Karpas-422 (cell line): Measurements from ENCODE around the gene LGALS12. TPM values are rescaled to one million over a fixed set of nuclear protein-coding genes. Genes with fewer than 3 reads are reported as not detected.
"Not testable (repeated sequence)": the region's sequence is repeated elsewhere in the genome, so short reads cannot be mapped to it uniquely, and the experiment has no call there.

Experiments
- DNase-seq: peaks from one replicate; pipeline ENCODE4 v3.0.0-alpha.2; 2015
- H2AFZ ChIP-seq: fragments of 200-600 bp; sonication (generic); 2 replicates; pipeline ENCODE4 v1.6.1; 2014; ENCODE audit warnings: antibody characterized with exemption, low read length, mixed read lengths
- H3K27ac ChIP-seq: fragments of 200-600 bp; sonication (generic); 2 replicates; pipeline ENCODE4 v1.5.1; 2014; ENCODE audit warnings: mild to moderate bottlenecking, low read length, moderate library complexity
- H3K27me3 ChIP-seq: fragments of 200-600 bp; sonication (generic); 2 replicates; pipeline ENCODE4 v1.6.1; 2014; ENCODE audit warnings: low read length, mixed read lengths
- H3K36me3 ChIP-seq: fragments of 200-600 bp; sonication (generic); 2 replicates; pipeline ENCODE4 v1.6.1; 2014; ENCODE audit warnings: low read length, mixed read lengths; ENCODE audit not compliant: insufficient read depth
- H3K4me1 ChIP-seq: fragments of 200-600 bp; sonication (generic); 2 replicates; pipeline ENCODE4 v1.6.1; 2014; ENCODE audit warnings: mild to moderate bottlenecking, low read length, mixed read lengths
- H3K4me2 ChIP-seq: fragments of 200-600 bp; sonication (generic); 2 replicates; pipeline ENCODE4 v1.6.1; 2014; ENCODE audit warnings: low read length, low read depth, mild to moderate bottlenecking; ENCODE audit not compliant: poor library complexity, severe bottlenecking
- H3K4me3 ChIP-seq: fragments of 200-600 bp; sonication (generic); 2 replicates; pipeline ENCODE4 v1.5.1; 2014; ENCODE audit warnings: mild to moderate bottlenecking, antibody characterized with exemption, low read length, mixed read lengths
- H3K79me2 ChIP-seq: fragments of 200-600 bp; sonication (generic); 2 replicates; pipeline ENCODE4 v1.6.1; 2014; ENCODE audit warnings: mild to moderate bottlenecking, low read length, mixed read lengths
- H3K9ac ChIP-seq: fragments of 200-600 bp; sonication (generic); 2 replicates; pipeline ENCODE4 v1.6.0; 2014; ENCODE audit warnings: low read length
- H3K9me2 ChIP-seq: fragments of 200-600 bp; sonication (generic), shearing (Covaris generic); replicated peaks from 2 replicates; pipeline ENCODE4 v1.6.0; 2014; ENCODE audit warnings: mild to moderate bottlenecking, low read length, moderate library complexity; ENCODE audit not compliant: insufficient read depth
- H3K9me3 ChIP-seq: fragments of 300-700, 200-600 bp; sonication (generic); 2 replicates; pipeline ENCODE4 v1.6.1; 2014; ENCODE audit warnings: low read length, mixed read lengths
- H4K20me1 ChIP-seq: fragments of 200-600 bp; sonication (generic); 2 replicates; pipeline ENCODE4 v1.6.1; 2014; ENCODE audit warnings: mild to moderate bottlenecking, antibody characterized with exemption, low read length, low read depth; ENCODE audit not compliant: insufficient read depth
- total RNA-seq: library from RNA; depleted of rRNA; stranded (reverse); fragments of >200 nt; shearing (Covaris generic); gene quantifications from 2 replicates; pipeline ENCODE4 v1.2.3, GENCODE V29; 2014; ENCODE audit warnings: low replicate concordance

LGALS12 gene
- total RNA-seq, 1 experiment from 2014 or later: not detected

DNA sequence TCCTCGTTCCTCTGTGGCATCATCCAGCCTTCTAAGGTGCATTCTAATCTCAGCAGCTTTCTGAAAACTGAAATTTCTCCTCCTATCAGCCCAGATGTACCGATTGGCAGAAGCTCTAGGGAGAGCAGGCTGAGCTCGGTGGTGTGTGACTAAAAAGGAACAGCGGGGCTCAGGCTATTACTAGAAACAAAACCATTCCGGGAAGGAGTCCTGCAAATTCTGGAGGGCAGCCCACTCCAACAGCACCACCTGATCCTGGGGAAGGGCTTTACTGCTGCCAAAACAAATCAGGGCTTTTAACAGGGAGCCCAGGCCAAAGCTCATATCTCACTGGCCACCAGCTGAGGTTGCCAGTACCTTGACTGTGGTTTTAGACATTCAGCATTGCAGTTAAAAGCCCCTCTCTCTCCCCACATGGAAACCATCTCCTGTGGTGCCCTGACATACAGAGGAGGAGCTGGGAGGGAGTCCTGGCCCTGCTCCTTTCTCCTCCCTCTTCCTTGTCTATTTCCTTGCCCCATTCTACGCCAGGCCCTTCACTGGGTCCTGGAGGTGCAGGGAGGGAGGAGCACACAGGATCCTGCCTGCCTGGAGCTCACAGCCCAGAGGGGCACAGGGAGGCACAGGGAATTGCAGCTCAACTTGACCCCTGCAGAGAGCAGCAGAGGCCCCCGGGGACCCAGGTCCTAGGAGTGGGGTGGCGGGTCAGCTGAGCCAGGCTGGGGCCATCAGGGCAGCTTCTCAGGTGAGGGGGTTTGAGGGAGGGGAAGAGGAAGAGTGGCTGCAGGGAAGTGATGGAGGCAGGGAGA is 31.6 kb downstream of the LGALS12 start:
- Histone ChIP-seq H3K9me2 (no peaks in the 10 kb centered on the region), H3K4me2 (no peak overlapping the region), H3K79me2 (no peaks in the 10 kb centered on the region), H3K36me3 (no peaks in the 10 kb centered on the region), H3K4me1 (peaks cover 5% of the 10 kb centered on the region), H3K9ac (no peak overlapping the region), H3K4me3 (no peak overlapping the region), H3K27me3 (no peaks in the 10 kb centered on the region), H4K20me1 (no peaks in the 10 kb centered on the region), H3K9me3 (no peaks in the 10 kb centered on the region), H2AFZ (no peak overlapping the region), H3K27ac (no peak overlapping the region)
- no peak for DNase-seq

DNA sequence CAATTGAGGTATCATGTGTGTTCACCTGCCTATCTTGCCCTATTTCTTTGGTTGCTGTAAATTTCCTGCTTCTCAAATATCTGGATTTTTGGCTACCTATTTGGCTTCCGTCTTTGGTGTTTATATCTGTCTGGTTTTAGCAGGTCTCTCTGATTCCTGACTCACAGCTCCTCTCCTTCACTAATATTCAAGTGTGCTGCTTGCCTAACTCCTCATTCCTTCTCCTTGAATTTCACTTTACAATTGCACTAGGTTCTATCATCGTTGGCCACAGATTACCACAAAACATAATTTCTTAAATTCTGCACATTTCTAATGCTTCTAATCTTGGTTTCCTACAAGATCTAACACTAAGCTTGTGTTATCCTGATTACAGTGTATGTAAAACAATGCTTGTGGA is 36.6 kb downstream of the LGALS12 start:
- H3K9ac ChIP-seq, H3K27ac ChIP-seq, H3K79me2 ChIP-seq, DNase-seq, H2AFZ ChIP-seq, H3K9me3 ChIP-seq, H4K20me1 ChIP-seq, H3K27me3 ChIP-seq, H3K36me3 ChIP-seq, H3K9me2 ChIP-seq, H3K4me3 ChIP-seq, H3K4me1 ChIP-seq, H3K4me2 ChIP-seq: not testable (repeated sequence)

DNA sequence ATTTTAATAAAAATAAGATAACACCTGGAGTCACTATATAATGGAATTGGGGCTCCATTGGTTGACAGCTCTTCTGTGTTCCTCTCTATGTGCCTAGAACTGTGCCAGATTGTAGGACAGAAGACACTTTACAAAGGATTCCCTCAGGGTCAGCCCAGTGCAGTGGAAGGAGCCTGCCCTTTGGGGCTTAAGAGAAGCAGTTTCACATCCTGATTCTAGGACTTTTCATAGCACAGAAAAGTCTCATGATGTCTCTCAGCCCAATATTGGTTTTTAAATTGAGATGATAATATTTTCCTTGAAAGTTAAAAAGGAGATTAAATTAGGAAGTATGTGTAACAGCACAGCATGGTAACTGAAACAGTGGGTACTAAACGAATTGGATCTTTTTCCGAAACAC is 37.8 kb downstream of the LGALS12 start:
- Histone ChIP-seq H3K36me3 (no peaks in the 10 kb centered on the region), H3K9me3 (no peaks in the 10 kb centered on the region), H2AFZ (no peak overlapping the region), H3K79me2 (no peaks in the 10 kb centered on the region), H3K9ac (no peak overlapping the region), H3K4me3 (no peak overlapping the region), H3K4me2 (no peak overlapping the region), H3K27me3 (no peaks in the 10 kb centered on the region), H3K9me2 (no peaks in the 10 kb centered on the region), H3K4me1 (peaks cover 9% of the 10 kb centered on the region), H4K20me1 (no peaks in the 10 kb centered on the region), H3K27ac (no peak overlapping the region)
- peak; percentile 47 for DNase-seq

DNA sequence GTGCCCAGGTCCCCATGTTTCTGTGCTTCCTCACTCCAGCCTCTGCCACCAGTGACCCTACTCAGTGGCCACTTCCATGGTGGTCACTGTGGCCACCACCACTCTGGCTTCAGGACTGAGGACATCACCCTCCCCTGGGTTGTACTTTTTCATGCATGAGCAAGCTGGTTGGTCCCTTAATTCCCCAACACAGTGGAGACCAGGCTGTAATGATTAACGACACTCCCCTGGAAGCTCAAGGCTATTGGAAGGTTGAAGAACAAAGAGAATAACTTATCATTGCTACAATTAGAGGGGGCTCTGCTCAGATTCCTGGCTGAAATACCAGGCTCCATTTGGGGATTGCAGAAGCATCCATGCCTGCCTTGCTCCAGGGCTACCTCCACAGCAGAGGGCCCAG is 41.2 kb downstream of the LGALS12 start:
- Histone ChIP-seq H2AFZ (no peak overlapping the region), H3K4me2 (no peak overlapping the region), H3K9me2 (no peaks in the 10 kb centered on the region), H3K4me1 (peaks cover 9% of the 10 kb centered on the region), H3K79me2 (no peaks in the 10 kb centered on the region), H3K27me3 (no peaks in the 10 kb centered on the region), H3K4me3 (no peak overlapping the region), H3K9ac (no peak overlapping the region), H3K9me3 (no peaks in the 10 kb centered on the region), H3K36me3 (no peaks in the 10 kb centered on the region), H3K27ac (no peak overlapping the region), H4K20me1 (no peaks in the 10 kb centered on the region)
- DNase-seq: no peak

DNA sequence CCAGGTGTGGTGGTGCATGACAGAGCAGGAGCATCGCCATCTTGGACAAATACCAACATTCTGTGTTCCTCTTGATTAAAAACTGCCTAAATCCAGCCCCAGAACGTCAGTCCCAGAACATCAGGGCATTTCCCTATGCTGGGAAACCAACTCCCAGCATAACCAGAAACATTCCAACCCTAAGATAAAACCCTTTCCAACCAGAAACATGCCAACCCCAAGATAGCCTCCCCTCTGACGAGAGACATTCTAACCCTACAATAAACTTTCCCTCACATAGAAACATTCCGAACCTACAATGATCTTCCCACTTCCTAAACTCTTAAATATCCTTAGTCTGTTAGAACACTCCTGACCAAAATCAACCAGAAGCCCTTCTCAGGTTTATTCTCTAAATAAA is 42.3 kb downstream of the LGALS12 start:
- Histone ChIP-seq H3K27me3 (no peaks in the 10 kb centered on the region), H3K9me3 (no peaks in the 10 kb centered on the region), H3K4me2 (no peak overlapping the region), H3K9ac (no peak overlapping the region), H3K9me2 (no peaks in the 10 kb centered on the region), H4K20me1 (no peaks in the 10 kb centered on the region), H2AFZ (no peak overlapping the region), H3K36me3 (no peaks in the 10 kb centered on the region), H3K4me3 (no peak overlapping the region), H3K27ac (no peak overlapping the region), H3K4me1 (peaks cover 8% of the 10 kb centered on the region), H3K79me2 (no peaks in the 10 kb centered on the region)
- no peak for DNase-seq

DNA sequence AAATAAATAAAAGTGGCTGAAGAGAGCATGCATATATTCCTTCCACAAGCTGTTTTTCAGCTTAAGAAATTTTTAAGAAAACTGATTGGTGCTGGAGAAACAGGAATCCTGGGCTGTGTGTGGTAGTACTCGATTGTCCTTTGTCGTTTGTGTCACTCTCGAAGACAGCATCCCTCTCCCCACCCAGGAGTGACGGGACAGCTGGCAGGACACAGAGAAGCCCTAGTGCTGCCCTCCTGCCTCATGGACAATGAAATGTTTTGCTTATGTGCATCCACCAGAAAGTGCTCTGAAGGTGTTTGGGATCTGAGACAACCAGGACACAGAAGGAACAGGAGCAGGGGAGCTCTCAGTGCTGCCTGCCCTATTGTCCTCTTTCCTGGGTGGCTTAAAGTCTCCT is 43.5 kb downstream of the LGALS12 start:
- H3K79me2 ChIP-seq: no peaks in the 10 kb centered on the region
- no peaks in the 10 kb centered on the region for H3K27me3 ChIP-seq

DNA sequence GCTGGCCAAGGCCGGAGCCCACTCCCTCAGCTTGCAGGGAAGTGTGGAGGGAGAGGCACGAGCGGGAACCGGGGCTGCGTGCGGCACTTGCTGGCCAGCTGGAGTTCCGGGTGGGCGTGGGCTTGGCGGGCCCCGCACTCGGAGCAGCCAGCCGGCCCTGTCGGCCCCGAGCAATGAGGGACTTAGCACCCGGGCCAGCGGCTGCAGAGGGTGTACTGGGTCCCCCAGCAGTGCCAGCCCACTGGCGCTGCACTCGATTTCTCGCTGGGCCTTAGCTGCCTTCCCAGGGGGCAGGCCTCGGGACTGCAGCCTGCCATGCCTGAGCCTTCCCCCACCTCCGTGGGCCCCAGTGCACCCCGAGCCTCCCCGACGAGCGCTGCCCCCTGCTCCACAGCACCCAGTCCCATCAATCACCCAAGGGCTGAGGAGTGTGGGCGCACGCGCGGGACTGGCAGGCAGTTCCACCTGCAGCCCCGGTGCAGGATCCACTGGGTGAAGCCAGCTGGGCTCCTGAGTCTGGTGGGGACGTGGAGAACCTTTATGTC is 44.3 kb downstream of the LGALS12 start:
- H3K4me1 ChIP-seq, H3K9ac ChIP-seq, H3K4me2 ChIP-seq, H3K27ac ChIP-seq, DNase-seq, H3K79me2 ChIP-seq, H3K27me3 ChIP-seq, H3K36me3 ChIP-seq, H3K9me3 ChIP-seq, H2AFZ ChIP-seq, H4K20me1 ChIP-seq, H3K9me2 ChIP-seq, H3K4me3 ChIP-seq: not testable (repeated sequence)

More for the DNA sequence above, 43.5 kb downstream of the LGALS12 start:
- no peak overlapping the region for H3K4me3 ChIP-seq
- no peaks in the 10 kb centered on the region for H4K20me1 ChIP-seq
- no peaks in the 10 kb centered on the region for H3K9me3 ChIP-seq
- no peaks in the 10 kb centered on the region for H3K36me3 ChIP-seq
- H3K9ac ChIP-seq: no peak overlapping the region
- no peaks in the 10 kb centered on the region for H3K9me2 ChIP-seq
- no peak overlapping the region for H2AFZ ChIP-seq
- no peak for DNase-seq
- H3K27ac ChIP-seq: no peak overlapping the region
- no peaks in the 10 kb centered on the region for H3K4me1 ChIP-seq
- H3K4me2 ChIP-seq: no peak overlapping the region

DNA sequence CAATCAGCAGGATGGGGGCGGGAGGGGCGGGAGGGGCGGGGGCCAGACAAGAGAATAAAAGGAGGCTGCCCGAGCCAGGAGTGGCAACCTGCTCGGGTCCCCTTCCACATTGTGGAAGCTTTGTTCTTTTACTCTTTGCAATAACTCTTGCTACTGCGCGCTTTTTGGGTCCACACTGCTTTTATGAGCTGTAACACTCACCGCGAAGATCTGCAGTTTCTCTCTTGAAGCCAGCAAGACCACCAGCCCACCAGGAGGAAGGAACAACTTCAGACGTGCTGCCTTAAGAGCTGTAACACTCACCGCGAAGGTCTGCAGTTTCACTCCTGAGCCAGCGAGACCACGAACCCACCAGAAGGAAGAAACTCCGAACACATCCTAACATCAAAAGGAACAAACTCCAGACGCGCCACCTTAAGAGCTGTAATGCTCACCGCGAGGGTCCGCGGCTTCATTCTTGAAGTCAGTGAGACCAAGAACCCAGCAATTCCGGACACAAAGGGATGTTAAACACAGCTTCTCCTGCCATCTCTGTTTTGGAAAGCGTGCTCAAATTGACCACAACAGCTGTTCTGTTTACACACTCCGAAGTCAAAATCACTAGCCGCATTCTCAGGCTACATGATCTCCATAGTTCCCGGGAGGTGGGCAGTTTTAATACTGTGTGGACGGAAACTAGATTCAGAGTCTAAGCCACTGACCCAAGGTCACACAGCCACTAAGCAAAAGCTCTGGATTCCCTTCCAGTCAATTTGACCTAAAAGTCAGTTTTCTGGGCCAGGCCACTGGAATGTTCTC is 45.4 kb downstream of the LGALS12 start:
- Histone ChIP-seq H3K9me2 (no peaks in the 10 kb centered on the region), H3K9me3 (no peaks in the 10 kb centered on the region), H4K20me1 (no peaks in the 10 kb centered on the region), H3K27ac (no peak overlapping the region), H3K9ac (no peak overlapping the region), H2AFZ (no peak overlapping the region), H3K36me3 (no peaks in the 10 kb centered on the region), H3K4me3 (no peak overlapping the region), H3K79me2 (no peaks in the 10 kb centered on the region), H3K27me3 (no peaks in the 10 kb centered on the region), H3K4me1 (no peaks in the 10 kb centered on the region), H3K4me2 (no peak overlapping the region)
- DNase-seq: no peak
